H9 (cell line): ENCODE measurements around the gene SCAF8. TPM values are rescaled to one million over a fixed set of nuclear protein-coding genes. Genes with fewer than 3 reads are reported as not detected.
"Not testable (repeated sequence)": the region's sequence is repeated elsewhere in the genome, so short reads cannot be mapped to it uniquely, and the experiment has no call there.

Experiments used
- DNase-seq: peaks from one replicate; pipeline ENCODE4 v3.0.0-alpha.2; 2017
- H2AFZ ChIP-seq: one replicate; pipeline ENCODE4 v1.6.1; 2013; ENCODE audit warnings: mild to moderate bottlenecking, low read length, control low read depth, moderate library complexity
- H2AK5ac ChIP-seq: 2 replicates; pipeline ENCODE4 v1.6.1; 2013; ENCODE audit warnings: low read length, control low read depth, mixed read lengths; ENCODE audit not compliant: insufficient read length
- H2BK120ac ChIP-seq: one replicate; pipeline ENCODE4 v1.6.1; 2013; ENCODE audit warnings: low read depth, mild to moderate bottlenecking, low read length, control low read depth, inconsistent platforms; ENCODE audit not compliant: poor library complexity, severe bottlenecking
- H2BK12ac ChIP-seq: 2 replicates; pipeline ENCODE4 v1.6.1; 2013; ENCODE audit warnings: low read length, control low read depth, mixed read lengths, low read depth; ENCODE audit not compliant: insufficient read length
- H2BK15ac ChIP-seq: 2 replicates; pipeline ENCODE4 v1.6.1; 2013; ENCODE audit warnings: low read depth, low read length, control low read depth
- H2BK20ac ChIP-seq: one replicate; pipeline ENCODE4 v1.6.1; 2013; ENCODE audit warnings: low read depth, mild to moderate bottlenecking, low read length, control low read depth, inconsistent platforms; ENCODE audit not compliant: poor library complexity, severe bottlenecking
- H2BK5ac ChIP-seq: 2 replicates; pipeline ENCODE4 v1.6.1; 2013; ENCODE audit warnings: low read length, control low read depth, mixed read lengths; ENCODE audit not compliant: insufficient read length
- H3K14ac ChIP-seq: 2 replicates; pipeline ENCODE4 v1.6.1; 2013; ENCODE audit warnings: low read length, control low read depth; ENCODE audit not compliant: insufficient read depth
- H3K18ac ChIP-seq: 2 replicates; pipeline ENCODE4 v1.6.1; 2013; ENCODE audit warnings: low read depth, mild to moderate bottlenecking, mixed read lengths, low read length, control low read depth; ENCODE audit not compliant: insufficient read length
- H3K23ac ChIP-seq: 2 replicates; pipeline ENCODE4 v1.6.1; 2013; ENCODE audit warnings: low read length, control low read depth, mixed read lengths, low read depth; ENCODE audit not compliant: insufficient read length
- H3K23me2 ChIP-seq: 2 replicates; pipeline ENCODE4 v1.6.1; 2013; ENCODE audit warnings: low read depth, mild to moderate bottlenecking, mixed read lengths, low read length, control low read depth; ENCODE audit not compliant: insufficient read length, poor library complexity, severe bottlenecking
- H3K27ac ChIP-seq: 2 replicates; pipeline ENCODE4 v1.5.1; 2013; ENCODE audit warnings: low read length, control low read depth, mixed read lengths, low read depth; ENCODE audit not compliant: insufficient read length
- H3K27me3 ChIP-seq: 2 replicates; pipeline ENCODE4 v1.6.1; 2013; ENCODE audit warnings: low read length, control low read depth, inconsistent platforms; ENCODE audit not compliant: insufficient read depth
- H3K4ac ChIP-seq: 2 replicates; pipeline ENCODE4 v1.6.1; 2013; ENCODE audit warnings: low read depth, mild to moderate bottlenecking, control low read depth, inconsistent platforms, low read length, moderate library complexity
- H3K4me1 ChIP-seq: 2 replicates; pipeline ENCODE4 v1.6.1; 2013; ENCODE audit warnings: low read length, control low read depth, inconsistent platforms; ENCODE audit not compliant: insufficient read depth
- H3K4me2 ChIP-seq: 2 replicates; pipeline ENCODE4 v1.6.1; 2013; ENCODE audit warnings: low read length, control low read depth, mixed read lengths; ENCODE audit not compliant: insufficient read length, insufficient read depth
- H3K56ac ChIP-seq: 2 replicates; pipeline ENCODE4 v1.6.1; 2013; ENCODE audit warnings: low read depth, mild to moderate bottlenecking, mixed read lengths, low read length, control low read depth; ENCODE audit not compliant: insufficient read length
- H3K79me1 ChIP-seq: 2 replicates; pipeline ENCODE4 v1.6.1; 2013; ENCODE audit warnings: low read depth, mild to moderate bottlenecking, moderate library complexity, low read length, control low read depth, inconsistent platforms; ENCODE audit not compliant: insufficient read depth, poor library complexity, severe bottlenecking
- H3K79me2 ChIP-seq: 2 replicates; pipeline ENCODE4 v1.6.1; 2013; ENCODE audit warnings: low read length, control low read depth, inconsistent platforms; ENCODE audit not compliant: insufficient read depth
- H3K9ac ChIP-seq: 2 replicates; pipeline ENCODE4 v1.6.1; 2013; ENCODE audit warnings: low read length, control low read depth, mixed read lengths; ENCODE audit not compliant: insufficient read length; ENCODE audit errors: extremely low read depth
- H3K9me3 ChIP-seq: one replicate; pipeline ENCODE4 v1.6.1; 2013; ENCODE audit warnings: low read depth, low read length, inconsistent platforms; ENCODE audit not compliant: control insufficient read depth
- H3T11ph ChIP-seq: one replicate; pipeline ENCODE4 v1.6.1; 2013; ENCODE audit warnings: mild to moderate bottlenecking, low read length, control low read depth, inconsistent platforms
- H4K20me1 ChIP-seq: one replicate; pipeline ENCODE4 v1.6.1; 2013; ENCODE audit not compliant: control insufficient read depth, insufficient read length, insufficient read depth
- H4K5ac ChIP-seq: 2 replicates; pipeline ENCODE4 v1.6.1; 2013; ENCODE audit warnings: low read depth, mild to moderate bottlenecking, mixed read lengths, low read length, control low read depth; ENCODE audit not compliant: insufficient read length
- H4K8ac ChIP-seq: replicated peaks from 2 replicates; pipeline ENCODE4 v1.6.1; 2013; ENCODE audit warnings: low read length, control low read depth, mixed read lengths, low read depth; ENCODE audit not compliant: insufficient read length
- H4K91ac ChIP-seq: 2 replicates; pipeline ENCODE4 v1.6.1; 2013; ENCODE audit warnings: low read depth, mild to moderate bottlenecking, moderate library complexity, mixed read lengths, low read length, control low read depth; ENCODE audit not compliant: insufficient read length
- H3K27ac Mint-ChIP-seq, 3 experiments: 2 replicates in 2 of 3; 3 replicates in 1 of 3; pipeline ENCODE4 v1.8.0; 2020 to 2021; ENCODE audit warnings: mixed read lengths in 3 of 3, mild to moderate bottlenecking in 1 of 3, moderate library complexity in 1 of 3
- H3K27me3 Mint-ChIP-seq: 2 replicates; pipeline ENCODE4 v1.8.0; 2021; ENCODE audit warnings: low read depth, mild to moderate bottlenecking, moderate library complexity, mixed read lengths
- H3K36me3 Mint-ChIP-seq, 3 experiments: 2 replicates in 2 of 3; 3 replicates in 1 of 3; pipeline ENCODE4 v1.8.0; 2020 to 2021; ENCODE audit warnings: low read depth in 3 of 3, mixed read lengths in 3 of 3; ENCODE audit not compliant: insufficient read depth in 1 of 3
- H3K4me1 Mint-ChIP-seq, 2 experiments: 2 replicates each; pipeline ENCODE4 v1.8.0; 2020; ENCODE audit warnings: mixed read lengths in 2 of 2
- H3K4me3 Mint-ChIP-seq, 2 experiments: 2 replicates in 1 of 2; 3 replicates in 1 of 2; pipeline ENCODE4 v1.8.0; 2020 to 2021; ENCODE audit warnings: mild to moderate bottlenecking in 2 of 2, mixed read lengths in 2 of 2, moderate library complexity in 1 of 2
- H3K9me3 Mint-ChIP-seq, 2 experiments: 2 replicates in 1 of 2; 3 replicates in 1 of 2; pipeline ENCODE4 v1.8.0; 2020; ENCODE audit warnings: mild to moderate bottlenecking in 2 of 2, mixed read lengths in 2 of 2, moderate library complexity in 1 of 2
- WGBS: extraction: QIAGEN DNeasy Blood & Tissue Kit; methylation state at CpG from one replicate; pipeline ENCODE4 v1.1.7; 2013; ENCODE audit warnings: missing lambda C conversion rate, low lambda C conversion rate, mixed read lengths; ENCODE audit not compliant: insufficient read length; ENCODE audit errors: extremely low coverage; 5-methylcytosine and 5-hydroxymethylcytosine counted together
- total RNA-seq: library from RNA; stranded (reverse); gene quantifications from 2 replicates; pipeline ENCODE4 v1.2.1, GENCODE V29; 2021
- TF ChIP-seq, protein P1 (sequence below): fragments of 200-600 bp; sonication (generic); conservative IDR thresholded peaks from 3 replicates; pipeline ENCODE4 v1.8.0; 2021; ENCODE audit warnings: antibody characterized with exemption, mild to moderate bottlenecking

SCAF8 gene
- total RNA-seq, 1 experiment from 2014 or later, result 78.5 TPM

DNA sequence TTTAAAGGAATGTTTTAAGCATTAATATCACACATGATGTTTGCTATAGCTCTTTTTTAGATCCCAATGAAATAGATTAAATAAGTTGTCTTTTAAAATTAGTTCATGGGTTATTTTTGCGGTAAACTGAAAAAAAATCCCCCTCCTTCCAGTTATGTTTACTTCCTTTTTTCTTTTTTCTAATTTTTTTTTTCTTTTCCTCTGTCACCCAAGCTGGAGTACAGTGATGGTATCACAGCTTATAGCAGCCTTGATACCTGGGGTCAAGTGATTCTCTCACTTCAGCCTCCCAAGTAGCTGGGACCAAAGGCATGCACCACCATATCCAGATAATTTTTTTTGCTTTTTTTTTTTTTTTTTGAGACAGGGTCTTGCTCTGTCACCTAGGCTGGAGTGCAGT lies 17.8 kb upstream of the SCAF8 start:
- Mint-ChIP-seq H3K27ac (no peak overlapping the region; a peak in 1 of 7 replicates), H3K36me3 (peaks cover 1 to 7% (median 3%) of the 10 kb centered on the region in 3 experiments; a peak in 3 of 7 replicates), H3K27me3 (no peaks in the 10 kb centered on the region), H3K4me1 (no peaks in the 10 kb centered on the region; a peak in 1 of 4 replicates), H3K9me3 (peaks cover 17% of the 10 kb centered on the region in 2 experiments), H3K4me3 (no peak overlapping the region)
- Histone ChIP-seq H3K56ac (no peak overlapping the region), H3K27ac (no peak overlapping the region), H3K23me2 (no peaks in the 10 kb centered on the region), H3K18ac (no peak overlapping the region), H3K79me1 (no peaks in the 10 kb centered on the region), H4K5ac (no peak overlapping the region), H2BK15ac (no peak overlapping the region), H3K14ac (no peak overlapping the region), H3K4me1 (no peaks in the 10 kb centered on the region), H3K79me2 (no peaks in the 10 kb centered on the region), H3T11ph (no peak overlapping the region), H2AK5ac (no peak overlapping the region), H3K27me3 (no peaks in the 10 kb centered on the region), H3K9ac (no peak overlapping the region), H3K23ac (no peak overlapping the region), H2BK20ac (no peak overlapping the region), H4K8ac (no peak overlapping the region), H2BK12ac (no peak overlapping the region), H2BK120ac (no peak overlapping the region), H4K20me1 (no peaks in the 10 kb centered on the region), H4K91ac (no peak overlapping the region), H2BK5ac (no peak overlapping the region), H3K4ac (no peak overlapping the region), H2AFZ (no peak overlapping the region), H3K9me3 (no peaks in the 10 kb centered on the region), H3K4me2 (no peak overlapping the region)
- TF ChIP-seq, protein P1, sequence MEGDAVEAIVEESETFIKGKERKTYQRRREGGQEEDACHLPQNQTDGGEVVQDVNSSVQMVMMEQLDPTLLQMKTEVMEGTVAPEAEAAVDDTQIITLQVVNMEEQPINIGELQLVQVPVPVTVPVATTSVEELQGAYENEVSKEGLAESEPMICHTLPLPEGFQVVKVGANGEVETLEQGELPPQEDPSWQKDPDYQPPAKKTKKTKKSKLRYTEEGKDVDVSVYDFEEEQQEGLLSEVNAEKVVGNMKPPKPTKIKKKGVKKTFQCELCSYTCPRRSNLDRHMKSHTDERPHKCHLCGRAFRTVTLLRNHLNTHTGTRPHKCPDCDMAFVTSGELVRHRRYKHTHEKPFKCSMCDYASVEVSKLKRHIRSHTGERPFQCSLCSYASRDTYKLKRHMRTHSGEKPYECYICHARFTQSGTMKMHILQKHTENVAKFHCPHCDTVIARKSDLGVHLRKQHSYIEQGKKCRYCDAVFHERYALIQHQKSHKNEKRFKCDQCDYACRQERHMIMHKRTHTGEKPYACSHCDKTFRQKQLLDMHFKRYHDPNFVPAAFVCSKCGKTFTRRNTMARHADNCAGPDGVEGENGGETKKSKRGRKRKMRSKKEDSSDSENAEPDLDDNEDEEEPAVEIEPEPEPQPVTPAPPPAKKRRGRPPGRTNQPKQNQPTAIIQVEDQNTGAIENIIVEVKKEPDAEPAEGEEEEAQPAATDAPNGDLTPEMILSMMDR, result no peak
- no peak for DNase-seq
- WGBS, result no CpG with 5 or more reads among the region's 1 CpG

DNA sequence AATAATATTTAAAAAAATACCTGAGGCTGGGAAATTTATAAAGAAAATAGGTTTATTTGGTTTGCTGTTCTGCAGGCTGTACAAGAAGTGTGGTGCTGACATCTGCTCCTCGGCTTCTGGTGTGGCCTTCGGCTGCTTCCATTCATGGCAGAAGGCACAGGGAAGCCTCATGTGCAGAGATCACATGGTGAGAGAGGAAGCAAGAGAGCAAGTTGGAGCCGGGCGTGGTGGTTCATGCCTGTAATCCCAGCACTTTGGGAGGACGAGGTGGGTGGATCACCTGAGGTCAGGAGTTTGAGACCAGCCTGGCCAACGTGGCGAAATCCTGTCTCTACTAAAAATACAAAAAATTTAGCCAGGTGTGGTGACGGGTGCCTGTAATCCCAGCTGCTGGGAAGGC lies 16.9 kb upstream of the SCAF8 start:
- not testable (repeated sequence) for H3K56ac ChIP-seq, H2AFZ ChIP-seq, DNase-seq, H2BK20ac ChIP-seq, H3K36me3 Mint-ChIP-seq, H3K79me2 ChIP-seq, H4K91ac ChIP-seq, H2AK5ac ChIP-seq, H2BK120ac ChIP-seq, H3K27ac ChIP-seq, H3K4me2 ChIP-seq, H3K9ac ChIP-seq, H3K27me3 ChIP-seq, H3K14ac ChIP-seq, H4K5ac ChIP-seq, H3K4me3 Mint-ChIP-seq, H3K27ac Mint-ChIP-seq, H3K23ac ChIP-seq, H4K8ac ChIP-seq, H3K18ac ChIP-seq, H3K79me1 ChIP-seq, H3K4ac ChIP-seq, H2BK15ac ChIP-seq, H3K23me2 ChIP-seq, H3K9me3 ChIP-seq, H2BK12ac ChIP-seq, H4K20me1 ChIP-seq, H3K4me1 Mint-ChIP-seq, H3T11ph ChIP-seq, H3K4me1 ChIP-seq, H2BK5ac ChIP-seq, H3K27me3 Mint-ChIP-seq
- H3K9me3 Mint-ChIP-seq, result peaks cover 23% of the 10 kb centered on the region in 2 experiments
- no CpG with 5 or more reads among the region's 8 CpGs for whole genome bisulfite sequencing
